IPS DF 4.7 (cell line): Measurements from ENCODE around the gene RASSF10.
"Not testable (repeated sequence)": the region's sequence is repeated elsewhere in the genome, so short reads cannot be mapped to it uniquely, and the experiment has no call there.

Experiments
- DNase-seq: peaks from one replicate; pipeline ENCODE4 v3.0.0-alpha.2; 2013; ENCODE audit warnings: low spot score; ENCODE audit errors: extremely low read depth

Gene RASSF10

GRCh38 chr11:13019313-13019712 lies 10.2 kb downstream of the RASSF10 start:
- no peak for DNase-seq

DNA sequence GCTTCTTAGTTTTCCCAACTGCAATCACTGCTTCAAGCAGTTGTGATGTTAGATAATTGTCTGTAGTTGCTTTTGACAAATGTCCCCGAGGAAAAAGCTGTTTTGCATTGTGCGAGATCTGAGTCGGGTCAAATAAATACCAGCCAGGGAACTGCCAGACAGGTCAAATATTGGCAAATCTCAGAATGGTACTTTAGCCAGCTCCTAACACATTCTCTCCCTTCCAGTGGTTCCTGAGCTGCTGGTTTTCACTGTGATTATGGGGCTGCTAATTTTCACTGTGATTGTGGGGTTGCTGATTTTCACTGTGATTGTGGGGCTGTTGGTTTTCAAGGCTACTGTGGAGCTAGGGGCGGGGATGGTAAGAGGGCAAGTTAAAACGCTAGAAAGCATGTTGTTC lies 14.3 kb downstream of the RASSF10 start:
- DNase-seq, result no peak

GRCh38 chr11:13026722-13027121 lies 17.6 kb downstream of the RASSF10 start:
- no peak for DNase-seq

DNA sequence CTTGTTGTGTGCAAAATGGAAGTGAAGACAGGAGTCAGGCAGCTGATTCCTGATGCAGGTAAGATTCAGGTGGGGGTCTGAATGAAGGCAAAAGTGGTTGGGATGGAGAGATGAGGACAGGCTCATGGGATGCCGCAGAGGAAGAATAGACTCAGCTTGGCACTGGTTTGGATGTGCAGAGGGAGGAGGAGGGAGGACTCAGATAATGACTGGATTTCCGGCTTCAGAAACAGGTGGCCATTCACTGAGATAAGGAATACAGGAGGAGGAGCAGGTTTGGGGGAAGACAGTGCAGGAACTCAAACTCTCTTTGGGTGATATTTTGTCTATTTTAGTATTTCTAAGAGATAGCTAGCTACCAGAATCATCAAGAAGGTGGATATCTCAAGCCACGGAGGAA lies 19.2 kb downstream of the RASSF10 start:
- no peak for DNase-seq

- DNase-seq, result no peak
Observed at GRCh38 chr11:13029872-13030271, 20.8 kb downstream of the RASSF10 start.

DNA sequence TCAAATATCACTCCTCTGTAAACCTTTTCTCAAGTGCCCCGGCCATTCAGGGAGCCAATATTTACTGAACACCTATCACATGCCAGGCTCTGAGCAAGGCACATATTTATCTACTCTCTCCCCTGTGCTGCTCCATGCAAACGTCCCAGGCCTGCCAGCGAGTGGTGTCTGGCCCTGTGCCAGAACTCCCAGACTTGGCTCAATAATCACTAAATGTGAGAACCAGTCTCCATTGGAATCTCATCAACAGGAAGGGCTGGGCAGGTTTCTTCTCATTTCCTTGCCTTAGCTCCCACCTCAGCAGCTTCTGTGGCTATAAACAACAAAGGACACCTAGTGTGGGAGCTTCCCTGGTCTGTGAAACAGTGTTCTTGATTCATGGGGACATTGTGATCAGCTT lies 21.7 kb downstream of the RASSF10 start:
- no peak for DNase-seq

DNA sequence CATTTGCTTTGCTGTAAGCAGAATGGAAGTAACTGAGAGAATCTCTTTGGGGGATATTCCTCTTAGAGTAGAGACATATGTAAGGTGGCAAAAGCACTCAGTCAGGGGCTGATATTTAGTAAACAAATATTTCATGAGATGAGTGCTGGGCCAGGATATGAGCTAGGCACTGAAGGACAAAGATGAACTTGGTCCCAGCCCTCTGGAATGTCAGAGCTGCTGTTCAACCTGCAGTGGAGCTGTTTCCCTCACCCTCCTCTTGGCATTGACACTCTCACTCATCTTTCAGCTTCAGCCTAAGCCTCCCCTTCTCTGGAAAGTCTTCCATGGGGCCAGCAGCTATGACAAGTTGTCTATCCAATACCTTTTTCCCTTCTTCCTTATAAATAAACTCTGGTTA lies 22.2 kb downstream of the RASSF10 start:
- no peak for DNase-seq

- no peak for DNase-seq
Observed at GRCh38 chr11:13033760-13034533, 24.8 kb downstream of the RASSF10 start.

DNA sequence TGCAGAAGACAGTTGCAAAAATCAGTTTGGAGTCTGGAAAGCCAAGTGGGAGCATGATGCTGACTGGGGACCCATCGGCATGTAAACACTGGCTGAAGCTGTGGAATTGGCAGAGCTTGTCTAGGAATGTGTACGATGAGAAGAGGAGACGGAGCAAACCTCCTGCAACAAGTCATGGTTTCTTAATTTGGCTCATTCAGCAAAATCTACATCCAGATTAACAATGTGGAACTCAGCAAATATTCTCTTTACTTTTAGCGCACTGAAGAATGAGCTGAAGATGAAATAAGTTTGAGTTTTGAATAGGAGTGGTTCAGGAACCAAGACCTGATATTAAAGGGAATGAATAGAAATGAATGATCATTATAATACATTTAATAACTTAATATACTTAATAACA lies 26.6 kb downstream of the RASSF10 start:
- DNase-seq, result no peak

DNA sequence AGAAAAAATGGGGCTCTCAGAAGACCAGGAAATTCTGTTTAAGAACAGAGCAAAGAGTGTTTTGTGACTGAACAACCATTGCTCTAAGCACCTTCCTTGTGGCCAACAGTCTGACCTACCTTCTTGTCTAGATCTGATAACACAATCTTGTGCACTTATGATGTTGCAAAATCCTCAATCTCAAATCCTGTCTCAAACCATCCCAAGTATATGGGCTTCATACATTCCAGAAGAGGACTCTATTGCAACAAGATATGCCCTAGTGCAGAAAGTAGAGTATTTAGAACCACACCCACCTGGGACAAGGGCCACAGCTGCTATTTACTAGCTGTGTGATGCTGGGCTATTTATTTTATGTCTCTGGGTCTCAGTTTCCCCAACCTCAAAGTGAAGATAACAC lies 27.1 kb downstream of the RASSF10 start:
- no peak for DNase-seq

- no peak for DNase-seq
Observed at GRCh38 chr11:13038366-13038765, 29.2 kb downstream of the RASSF10 start.

DNA sequence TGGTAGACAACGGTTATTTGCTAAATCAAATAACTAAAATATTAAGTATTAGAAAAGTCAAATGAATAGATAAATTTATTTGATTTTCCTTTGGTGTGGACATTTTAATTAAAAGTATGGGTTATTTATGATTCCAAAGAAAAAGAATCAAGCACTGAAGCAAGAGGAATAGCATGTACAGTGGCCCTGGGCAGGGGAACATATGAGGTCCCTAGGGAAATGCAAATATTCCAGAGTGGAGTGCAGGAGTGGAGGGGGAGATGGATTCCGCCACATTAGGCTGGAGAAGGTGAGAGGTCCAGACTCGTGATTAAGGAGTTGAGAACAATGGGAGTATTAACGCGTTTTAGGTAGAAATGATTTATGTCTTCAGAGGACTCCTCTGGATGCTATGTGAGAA lies 30.0 kb downstream of the RASSF10 start:
- no peak for DNase-seq

- DNase-seq, result no peak
Observed at GRCh38 chr11:13040969-13041561, 31.9 kb downstream of the RASSF10 start.

- DNase-seq, result no peak
Observed at GRCh38 chr11:13042873-13043342, 33.8 kb downstream of the RASSF10 start.

DNA sequence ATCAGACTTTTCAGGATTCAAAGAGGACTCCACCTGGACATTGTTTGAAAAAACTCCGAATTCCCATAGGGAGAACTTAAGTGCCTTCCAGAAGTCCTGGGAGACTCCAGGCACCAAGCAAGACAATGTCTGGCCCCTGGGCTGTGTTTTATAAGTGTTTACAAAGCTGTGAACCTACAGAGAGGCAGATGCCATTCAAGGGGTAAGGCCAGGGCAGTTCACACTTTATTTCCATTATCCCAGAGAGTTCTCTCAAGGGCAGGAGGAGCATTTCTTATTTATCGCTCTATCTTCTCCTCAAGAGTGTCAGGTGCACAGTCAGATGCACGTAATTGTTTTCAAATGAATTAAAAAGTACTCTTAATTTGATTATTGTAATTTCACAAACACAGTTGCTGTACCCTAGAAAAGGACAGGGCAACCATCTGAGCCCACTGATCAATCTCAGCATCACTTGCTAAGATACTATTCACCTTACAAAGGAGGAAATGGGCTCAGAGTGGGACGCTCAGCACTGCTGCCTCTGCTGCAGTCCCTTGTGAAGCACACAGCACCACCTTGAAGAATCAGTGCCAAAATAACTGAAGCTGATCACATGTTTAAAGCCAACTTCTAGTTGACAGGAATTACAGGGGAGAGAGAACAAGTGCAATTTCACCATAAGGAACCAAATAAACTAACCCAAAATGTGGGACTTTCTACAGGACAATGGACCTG lies 35.0 kb downstream of the RASSF10 start:
- DNase-seq, result no peak

DNA sequence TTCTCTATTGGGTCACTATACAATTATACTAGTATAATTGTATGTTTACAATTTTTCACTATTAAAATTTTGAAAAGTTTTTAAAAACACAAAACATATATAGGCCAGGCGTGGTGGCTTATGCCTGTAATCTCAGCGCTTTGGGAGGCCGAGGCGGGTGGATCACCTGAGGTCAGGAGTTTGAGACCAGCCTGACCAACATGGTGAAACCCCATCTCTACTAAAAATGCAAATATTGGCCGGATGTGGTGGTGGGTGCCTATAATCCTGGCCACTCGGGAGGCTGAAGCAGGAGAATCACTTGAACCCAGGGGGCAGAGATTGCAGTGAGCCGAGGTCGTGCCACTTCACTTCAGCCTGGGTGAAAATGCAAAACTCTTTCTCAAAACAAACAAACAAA lies 36.0 kb downstream of the RASSF10 start:
- not testable (repeated sequence) for DNase-seq

GRCh38 chr11:13045734-13046133 lies 36.6 kb downstream of the RASSF10 start:
- DNase-seq, result no peak

GRCh38 chr11:13046637-13047570 lies 37.8 kb downstream of the RASSF10 start:
- DNase-seq, result no peak

GRCh38 chr11:13047884-13048283 lies 38.8 kb downstream of the RASSF10 start:
- no peak for DNase-seq

- no peak for DNase-seq
Observed at GRCh38 chr11:13051257-13051656, 42.1 kb downstream of the RASSF10 start.

GRCh38 chr11:13052130-13052571 lies 43.0 kb downstream of the RASSF10 start:
- DNase-seq, result no peak
